Measurements from ENCODE around the gene XRCC3.
A peak's percentile ranks its signal among the peaks of the same experiment; 100 is the strongest.

XRCC3 gene

GRCh38 chr14:103730490-103731035, 15.3 kb upstream of the XRCC3 start:
- peaks cover 63% of the 10 kb centered on the region for H3K36me3 ChIP-seq
- no peaks in the 10 kb centered on the region for H3K27me3 ChIP-seq
- peaks cover 8% of the 10 kb centered on the region for H3K4me1 ChIP-seq
- peak; percentile 45 for DNase-seq
- TF ChIP-seq, protein P1, sequence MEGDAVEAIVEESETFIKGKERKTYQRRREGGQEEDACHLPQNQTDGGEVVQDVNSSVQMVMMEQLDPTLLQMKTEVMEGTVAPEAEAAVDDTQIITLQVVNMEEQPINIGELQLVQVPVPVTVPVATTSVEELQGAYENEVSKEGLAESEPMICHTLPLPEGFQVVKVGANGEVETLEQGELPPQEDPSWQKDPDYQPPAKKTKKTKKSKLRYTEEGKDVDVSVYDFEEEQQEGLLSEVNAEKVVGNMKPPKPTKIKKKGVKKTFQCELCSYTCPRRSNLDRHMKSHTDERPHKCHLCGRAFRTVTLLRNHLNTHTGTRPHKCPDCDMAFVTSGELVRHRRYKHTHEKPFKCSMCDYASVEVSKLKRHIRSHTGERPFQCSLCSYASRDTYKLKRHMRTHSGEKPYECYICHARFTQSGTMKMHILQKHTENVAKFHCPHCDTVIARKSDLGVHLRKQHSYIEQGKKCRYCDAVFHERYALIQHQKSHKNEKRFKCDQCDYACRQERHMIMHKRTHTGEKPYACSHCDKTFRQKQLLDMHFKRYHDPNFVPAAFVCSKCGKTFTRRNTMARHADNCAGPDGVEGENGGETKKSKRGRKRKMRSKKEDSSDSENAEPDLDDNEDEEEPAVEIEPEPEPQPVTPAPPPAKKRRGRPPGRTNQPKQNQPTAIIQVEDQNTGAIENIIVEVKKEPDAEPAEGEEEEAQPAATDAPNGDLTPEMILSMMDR (IDR thresholded peaks at IDR 0.05; ENCODE audit: low read depth, low read length) = peak; percentile 39; the same call in 1 of the 2 replicates
- H3K9me3 ChIP-seq = no peaks in the 10 kb centered on the region
- H3K4me3 ChIP-seq (ENCODE audit: low read depth, low read length) = no peak overlapping the region

DNA sequence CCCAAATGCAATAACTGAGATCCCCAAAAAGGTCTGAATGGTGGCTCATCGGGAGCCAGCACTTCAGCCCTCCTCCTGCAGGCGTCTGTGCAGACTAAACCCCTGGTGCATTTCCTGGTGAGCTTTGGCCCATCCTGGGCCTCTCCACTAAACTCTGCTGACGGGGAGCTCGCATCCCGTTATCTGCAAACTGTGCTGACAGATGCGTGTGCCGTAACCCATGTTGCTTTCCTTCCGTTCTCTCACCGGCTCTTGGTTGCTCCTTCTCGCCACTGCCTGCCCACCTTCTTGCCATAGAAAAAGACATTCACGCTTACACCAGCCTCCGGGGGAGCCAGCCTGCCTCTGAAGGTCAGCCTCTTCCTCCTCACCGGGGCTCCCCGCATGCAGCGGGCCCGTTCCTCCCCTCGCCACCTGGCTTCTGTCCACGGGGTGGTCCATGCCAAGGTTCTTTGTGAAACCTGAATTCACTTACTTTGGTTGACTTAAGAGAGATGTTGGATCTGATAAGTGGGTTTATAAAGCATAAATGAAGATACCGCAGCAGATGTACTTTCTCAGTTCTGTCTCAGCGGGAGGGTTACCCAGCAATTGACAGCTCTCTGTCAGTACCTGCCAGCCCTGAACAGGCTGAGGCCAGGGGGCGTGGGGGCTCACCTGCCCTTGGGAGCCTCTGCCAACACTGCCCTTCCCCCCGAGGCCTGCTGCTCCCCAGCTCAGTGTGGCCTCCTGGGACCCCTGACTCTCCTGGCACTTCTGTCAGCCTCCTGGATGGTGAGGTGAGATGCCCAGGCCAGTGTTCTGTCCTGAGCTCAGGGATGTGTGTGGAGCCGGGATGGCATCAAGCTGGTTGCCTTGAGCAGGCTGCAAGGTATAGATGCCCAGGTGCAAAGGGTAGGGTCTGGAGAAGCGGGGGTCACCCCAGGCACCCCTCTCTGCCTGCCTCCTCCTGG, 14.5 kb upstream of the XRCC3 start:
- Histone ChIP-seq H3K9me3 (no peaks in the 10 kb centered on the region), H3K4me3 (ENCODE audit: low read depth, low read length) (no peak overlapping the region), H3K27me3 (no peaks in the 10 kb centered on the region), H3K36me3 (peaks cover 55% of the 10 kb centered on the region), H3K4me1 (peaks cover 8% of the 10 kb centered on the region)
- DNase-seq = no peak
- TF ChIP-seq, protein P1 (IDR thresholded peaks at IDR 0.05; ENCODE audit: low read depth, low read length) = no peak

DNA sequence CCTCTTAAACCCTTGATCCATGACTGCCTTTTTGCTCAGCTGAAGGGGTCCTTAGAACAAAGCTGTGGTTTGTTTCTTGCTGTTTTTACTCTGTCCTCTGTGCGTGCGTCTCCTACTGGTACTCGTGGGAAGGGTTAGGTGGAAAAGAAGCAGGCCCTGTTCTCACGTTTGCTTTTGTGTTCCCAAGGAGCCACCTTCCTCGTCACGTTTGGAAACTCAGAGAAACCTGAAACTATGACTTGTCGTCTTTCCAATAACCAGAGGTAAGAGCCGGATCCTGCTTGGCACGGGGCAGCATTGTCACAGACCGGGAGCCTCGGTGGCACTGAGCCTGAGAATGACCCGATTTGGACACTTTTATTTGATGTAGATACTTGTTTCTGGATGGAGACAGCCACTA, 13.5 kb upstream of the XRCC3 start:
- no peak overlapping the region for H3K4me3 ChIP-seq (ENCODE audit: low read depth, low read length)
- TF ChIP-seq, protein P1 (IDR thresholded peaks at IDR 0.05; ENCODE audit: low read depth, low read length) = no peak
- peaks cover 46% of the 10 kb centered on the region for H3K36me3 ChIP-seq
- no peaks in the 10 kb centered on the region for H3K27me3 ChIP-seq
- no peak for DNase-seq
- peaks cover 13% of the 10 kb centered on the region for H3K4me1 ChIP-seq
- H3K9me3 ChIP-seq = no peaks in the 10 kb centered on the region

GRCh38 chr14:103728141-103728540, 12.9 kb upstream of the XRCC3 start:
- Histone ChIP-seq H3K36me3 (peaks cover 40% of the 10 kb centered on the region), H3K4me1 (peaks cover 13% of the 10 kb centered on the region), H3K4me3 (ENCODE audit: low read depth, low read length) (no peak overlapping the region), H3K27me3 (no peaks in the 10 kb centered on the region), H3K9me3 (no peaks in the 10 kb centered on the region)
- TF ChIP-seq, protein P1 (IDR thresholded peaks at IDR 0.05; ENCODE audit: low read depth, low read length) = no peak
- DNase-seq = no peak

DNA sequence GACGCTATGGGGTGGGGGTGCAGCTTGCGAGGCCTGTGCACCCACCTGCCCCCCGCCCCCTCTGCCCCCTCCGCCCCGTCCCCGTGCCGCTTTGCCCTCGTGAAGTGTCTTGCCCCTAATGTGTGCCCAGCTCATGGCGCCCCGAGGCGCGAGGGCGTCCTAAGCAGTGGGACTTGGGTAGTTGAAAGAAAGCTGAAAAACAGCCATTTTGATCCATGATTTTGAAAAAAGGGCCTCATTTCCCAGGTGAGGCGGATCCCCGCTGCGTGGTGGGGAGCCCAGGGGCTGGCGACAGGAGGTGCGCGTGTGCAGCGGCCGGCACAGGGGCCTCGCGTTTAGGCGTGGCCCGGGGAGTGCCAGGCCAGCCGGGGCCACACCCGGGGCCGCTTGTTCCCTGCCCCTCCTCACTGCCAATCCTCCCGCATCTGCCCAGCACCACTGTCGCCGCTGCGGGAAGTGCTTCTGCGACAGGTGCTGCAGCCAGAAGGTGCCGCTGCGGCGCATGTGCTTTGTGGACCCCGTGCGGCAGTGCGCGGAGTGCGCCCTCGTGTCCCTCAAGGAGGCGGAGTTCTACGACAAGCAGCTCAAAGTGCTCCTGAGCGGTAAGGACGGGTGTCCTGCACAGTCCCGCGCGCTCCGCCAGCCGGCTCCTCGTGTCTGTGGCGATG, 12.2 kb upstream of the XRCC3 start:
- DNase-seq = peak; percentile 75
- Histone ChIP-seq H3K27me3 (no peaks in the 10 kb centered on the region), H3K9me3 (no peaks in the 10 kb centered on the region), H3K36me3 (peaks cover 33% of the 10 kb centered on the region), H3K4me1 (peaks cover 13% of the 10 kb centered on the region), H3K4me3 (ENCODE audit: low read depth, low read length) (no peak overlapping the region)
- TF ChIP-seq, protein P1 (IDR thresholded peaks at IDR 0.05; ENCODE audit: low read depth, low read length) = peak; percentile 42
